Measurements from ENCODE around the gene ACTN1.
"Not testable (repeated sequence)": the region's sequence is repeated elsewhere in the genome, so short reads cannot be mapped to it uniquely, and the experiment has no call there.

Gene ACTN1

DNA sequence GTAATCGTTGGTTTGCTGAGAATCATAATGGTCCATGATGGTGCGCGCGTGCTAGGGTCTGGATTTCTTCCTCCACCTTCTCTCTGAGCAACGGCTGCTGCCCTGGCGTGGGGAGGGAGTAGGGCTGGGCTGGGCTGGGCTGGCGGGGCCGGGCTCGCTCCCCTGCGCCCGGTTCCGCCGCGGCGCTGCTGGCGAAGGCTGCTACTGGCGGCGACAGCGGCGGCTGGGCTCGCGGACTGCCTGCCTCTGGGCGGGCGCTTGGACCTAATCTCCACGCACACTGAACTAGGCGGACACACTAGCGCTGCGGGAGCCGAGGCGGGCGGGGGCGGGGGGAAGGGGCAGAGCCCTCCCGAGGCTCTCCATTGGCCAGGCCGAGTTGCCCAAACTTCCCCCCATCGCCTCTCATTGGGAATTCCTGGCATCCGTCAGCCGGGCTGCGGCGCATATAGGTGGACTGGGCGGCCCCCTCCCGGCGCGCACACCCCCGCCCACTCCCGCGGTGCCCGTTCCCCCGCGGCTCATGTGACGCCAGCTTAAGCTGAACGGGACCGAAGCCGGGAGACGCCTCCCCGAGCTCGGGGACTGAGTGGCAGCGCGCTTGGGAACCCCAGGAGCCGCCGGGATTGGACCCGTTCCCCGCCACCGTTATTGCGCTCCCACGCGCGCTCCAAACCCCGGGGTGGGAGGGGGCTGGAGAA is at the start of gene ACTN1:
ACTN1 (minus strand) TSS at position 282 of the 701 bp plus-strand sequence; CDS start at position 36, 246 bp downstream.
- peak; percentile 64 for DNase-seq (ENCODE audit: low read depth)

DNA sequence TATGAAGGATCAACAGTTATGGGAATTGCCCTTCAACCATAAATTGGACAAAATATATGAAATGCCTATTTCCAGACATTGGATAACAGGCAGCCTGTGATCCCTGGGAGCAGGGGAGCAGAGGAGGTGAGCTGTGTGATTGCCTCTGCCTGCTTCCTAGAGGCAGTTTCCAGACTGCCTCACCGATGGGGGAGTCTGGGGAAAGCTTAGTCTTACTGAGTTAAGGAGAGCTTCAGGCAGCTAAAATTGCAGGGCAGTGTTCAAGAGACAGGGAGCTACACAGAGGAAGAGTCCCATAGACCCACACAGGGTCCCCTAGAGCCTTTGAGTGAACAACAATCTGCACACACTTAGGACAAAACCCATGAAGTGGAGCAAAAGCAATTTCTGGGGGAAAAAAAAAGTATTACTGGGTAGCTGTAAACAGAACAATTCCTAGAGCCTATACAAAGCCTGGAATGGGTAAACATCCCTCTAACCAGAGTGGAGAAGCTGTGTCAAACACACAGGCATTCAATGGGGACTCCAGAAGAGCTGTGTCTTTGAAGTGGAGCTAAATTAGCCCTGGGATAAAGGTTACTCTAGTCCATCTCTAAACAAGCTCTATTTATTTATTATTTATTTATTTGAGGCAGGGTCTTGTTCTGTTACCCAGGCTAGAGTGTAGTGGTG is 48.3 kb upstream of the ACTN1 start:
- DNase-seq (ENCODE audit: low read depth), result no peak

DNA sequence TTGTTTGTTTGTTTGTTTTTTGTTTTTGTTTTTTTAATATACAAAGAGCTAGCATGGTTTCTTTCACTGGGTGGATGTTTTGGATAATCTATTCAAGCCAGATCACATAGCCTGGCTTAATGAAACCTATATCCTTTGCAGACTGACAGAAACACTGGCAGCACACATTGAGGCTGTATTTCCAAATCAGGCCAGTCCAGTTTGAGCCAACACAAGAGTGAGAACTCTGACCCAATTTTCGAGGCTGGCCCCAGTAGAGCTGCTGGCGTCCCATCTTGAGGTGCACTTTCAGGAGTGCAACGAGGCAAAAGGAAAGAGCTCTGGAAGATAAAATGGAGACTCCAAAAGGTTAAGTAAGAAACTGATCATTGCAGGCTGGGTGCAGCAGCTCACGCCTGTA is 43.9 kb upstream of the ACTN1 start:
- no peak for DNase-seq (ENCODE audit: low read depth)

DNA sequence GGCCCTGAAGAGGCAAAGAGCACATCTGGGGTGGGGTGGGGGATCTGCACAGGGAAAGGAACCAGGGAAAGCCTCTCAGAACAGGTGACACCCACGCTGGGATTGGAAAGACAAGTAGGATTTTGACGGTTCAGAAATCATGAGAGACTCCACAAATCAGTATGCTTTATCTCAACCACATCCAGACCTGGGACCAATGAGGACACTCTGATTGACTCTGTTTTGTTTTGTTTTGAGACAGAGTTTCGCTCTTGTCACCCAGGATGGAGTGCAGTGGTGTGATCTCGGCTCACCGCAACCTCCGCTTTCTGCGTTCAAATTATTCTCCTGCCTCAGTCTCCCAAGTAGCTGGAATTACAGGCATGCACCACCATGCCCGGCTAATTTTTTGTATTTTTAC is 43.0 kb upstream of the ACTN1 start:
- not testable (repeated sequence) for DNase-seq (ENCODE audit: low read depth)

DNA sequence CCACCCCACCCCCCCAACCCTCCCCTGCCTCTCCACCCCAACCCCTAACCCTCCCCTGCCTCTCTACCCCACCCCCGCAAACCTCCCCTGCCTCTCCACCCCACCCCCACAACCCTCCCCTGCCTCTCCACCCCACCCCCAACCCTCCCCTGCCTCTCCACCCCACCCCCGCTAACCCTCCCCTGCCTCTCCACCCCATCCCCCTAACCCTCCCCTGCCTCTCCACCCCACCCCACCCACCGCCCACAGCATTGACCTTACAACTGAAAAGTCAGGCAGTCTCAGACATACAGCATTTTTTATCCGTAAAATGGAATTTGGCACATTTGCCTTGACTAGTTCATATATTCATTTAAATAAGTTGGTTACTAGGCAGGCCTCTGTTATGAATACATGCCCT is 38.6 kb upstream of the ACTN1 start:
- no peak for DNase-seq (ENCODE audit: low read depth)

DNA sequence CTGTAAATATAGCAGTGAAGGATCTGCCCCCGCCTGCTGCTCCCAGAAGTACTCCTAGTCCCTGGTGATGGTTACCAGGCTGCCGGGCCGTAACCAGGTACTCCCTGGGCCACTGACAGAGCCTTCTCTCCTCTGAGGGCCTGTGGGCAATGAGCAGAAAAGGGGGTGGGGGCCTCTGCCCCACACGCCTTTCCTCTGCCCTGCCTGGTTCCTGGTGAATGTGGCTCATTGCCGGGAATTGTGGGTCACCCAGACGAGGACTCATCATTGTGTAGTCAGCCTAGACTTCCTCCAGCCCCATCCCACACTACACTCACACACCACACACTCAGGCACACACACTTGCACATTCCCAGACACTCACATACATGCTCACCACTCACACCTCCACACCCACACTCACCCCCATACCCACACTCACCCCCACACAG is 35.7 kb upstream of the ACTN1 start:
- DNase-seq (ENCODE audit: low read depth), result no peak

DNA sequence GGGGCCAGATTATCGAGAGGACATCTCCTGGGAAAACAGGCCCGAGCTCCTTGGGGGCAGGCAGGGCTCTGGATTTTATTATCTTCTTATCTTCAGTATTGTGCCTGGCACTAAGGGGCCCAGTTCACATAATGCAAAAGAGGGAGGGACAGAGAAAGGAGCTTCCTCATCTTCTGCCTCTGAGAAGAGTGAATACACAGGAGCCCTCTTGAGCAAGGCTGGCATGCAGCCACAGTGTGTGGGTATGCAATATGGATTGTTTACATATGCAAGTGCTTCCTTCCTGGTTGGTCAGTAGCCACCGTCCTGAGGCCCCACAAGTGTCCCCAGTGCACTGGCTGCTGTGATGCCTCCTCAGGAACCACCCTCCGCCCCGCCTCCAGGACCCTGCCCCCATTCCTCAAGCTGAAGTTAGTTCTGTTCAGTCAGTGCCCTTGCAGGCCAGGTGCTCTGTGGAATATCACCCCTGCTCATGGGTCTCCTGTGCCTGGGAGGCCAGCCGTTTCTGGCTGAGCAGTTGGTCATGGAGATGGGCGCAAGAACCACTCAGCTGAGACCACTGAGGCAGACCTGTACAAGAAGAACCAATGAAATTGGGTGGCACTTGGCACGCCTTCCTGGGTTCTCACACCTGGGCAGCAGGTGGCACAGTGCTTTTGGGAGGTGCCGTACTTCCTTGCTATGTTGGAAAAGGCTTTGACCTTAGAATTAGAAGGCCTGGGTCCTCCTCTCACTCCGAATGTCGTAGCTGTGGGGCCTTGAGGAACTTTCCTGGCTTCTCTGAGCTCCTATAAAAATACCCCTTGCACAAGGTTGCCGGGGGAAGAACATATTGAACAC is 35.1 kb upstream of the ACTN1 start:
- no peak for DNase-seq (ENCODE audit: low read depth)

DNA sequence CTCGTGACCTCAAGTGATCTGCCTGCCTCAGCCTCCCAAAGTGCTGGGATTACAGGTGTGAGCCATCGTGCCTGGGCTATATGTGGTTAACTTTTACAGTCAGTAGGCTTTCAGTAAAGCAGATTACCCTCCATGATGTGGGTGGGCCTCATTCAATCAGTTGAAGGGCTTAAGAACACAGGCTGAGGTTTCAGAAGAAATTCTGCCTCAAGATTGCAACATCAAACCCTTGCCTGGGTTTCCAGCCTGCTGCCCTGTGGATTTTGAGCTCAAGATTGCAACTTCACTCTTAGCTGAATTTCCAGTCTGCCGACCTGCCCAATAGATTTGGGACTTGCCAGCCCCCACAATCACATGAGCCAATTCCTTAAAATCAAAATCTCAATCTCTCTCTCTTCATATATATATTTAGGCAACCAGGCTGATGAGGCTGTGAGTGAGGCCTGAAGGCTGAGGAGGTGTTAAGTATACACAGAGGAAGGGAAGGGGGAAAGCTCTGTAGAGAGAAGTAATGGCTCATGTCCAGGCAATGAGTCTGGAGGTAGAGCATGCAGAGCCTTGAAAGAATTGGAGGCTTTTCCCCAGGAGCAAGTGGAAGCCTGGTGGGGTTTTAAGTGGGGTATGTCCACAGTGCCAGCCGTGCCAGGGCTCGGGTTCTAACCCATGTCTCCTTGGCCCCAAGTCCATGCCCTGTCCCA is 33.3 kb upstream of the ACTN1 start:
- no peak for DNase-seq (ENCODE audit: low read depth)

DNA sequence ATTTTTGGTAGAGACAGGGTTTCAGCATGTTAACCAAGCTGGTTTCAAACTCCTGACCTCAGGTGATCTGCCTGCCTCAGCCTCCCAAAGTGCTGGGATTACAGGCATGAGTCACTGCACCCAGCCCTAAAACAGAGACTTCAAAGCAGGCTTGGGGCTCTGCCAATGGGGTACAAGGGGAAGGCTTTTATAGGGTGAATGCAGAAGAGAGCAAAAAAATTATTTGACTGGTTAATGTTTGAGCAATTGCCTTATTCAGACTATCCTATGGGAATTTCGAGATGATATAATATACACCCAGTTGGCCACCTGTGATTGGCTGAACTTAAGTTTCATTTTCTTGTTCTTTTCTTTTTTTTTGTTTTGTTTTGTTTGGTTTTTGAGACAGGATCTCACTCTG is 31.5 kb upstream of the ACTN1 start:
- no peak for DNase-seq (ENCODE audit: low read depth)

DNA sequence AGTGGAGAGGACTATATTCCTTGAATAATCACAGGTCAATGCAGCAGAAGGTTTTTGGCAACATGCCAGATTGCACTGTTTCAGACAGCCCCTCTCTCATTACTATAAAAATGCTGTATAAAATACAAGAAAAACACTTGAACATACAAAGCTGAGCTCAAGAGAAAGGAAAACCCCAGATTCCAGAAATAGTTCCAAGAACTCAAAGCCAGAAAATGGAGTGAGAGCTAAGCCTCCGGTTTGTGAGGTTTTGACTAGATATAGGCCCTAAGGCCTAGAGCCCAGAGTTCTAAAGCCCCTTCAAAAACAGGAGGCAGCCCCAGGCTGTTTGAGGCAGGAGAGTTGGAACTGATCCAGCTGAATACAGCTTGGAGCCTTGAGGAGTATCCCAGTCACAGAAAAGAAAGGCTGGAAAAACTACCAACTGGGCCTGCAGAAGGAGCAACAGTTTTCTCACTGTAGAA is 29.4 kb upstream of the ACTN1 start:
- DNase-seq (ENCODE audit: low read depth), result no peak

DNA sequence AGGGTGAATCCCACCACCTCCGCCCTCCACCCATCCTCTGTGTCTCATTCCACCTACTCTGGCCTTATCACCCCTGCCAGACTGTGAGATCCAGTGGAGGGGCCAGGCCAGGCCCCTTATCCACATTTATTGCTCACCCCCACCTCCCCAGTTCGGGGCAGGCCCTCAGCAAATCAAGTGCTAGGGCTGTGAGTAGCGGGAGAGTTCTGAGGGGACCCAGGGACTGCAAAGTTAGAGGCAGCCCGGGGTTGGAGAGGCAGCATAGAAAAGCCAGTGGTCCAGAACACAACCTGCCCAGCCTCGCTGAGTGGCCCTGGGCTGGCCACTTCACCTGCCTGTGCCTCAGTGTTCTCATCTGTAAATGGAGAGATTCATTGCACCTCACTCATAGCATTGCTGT is 27.2 kb upstream of the ACTN1 start:
- no peak for DNase-seq (ENCODE audit: low read depth)

DNA sequence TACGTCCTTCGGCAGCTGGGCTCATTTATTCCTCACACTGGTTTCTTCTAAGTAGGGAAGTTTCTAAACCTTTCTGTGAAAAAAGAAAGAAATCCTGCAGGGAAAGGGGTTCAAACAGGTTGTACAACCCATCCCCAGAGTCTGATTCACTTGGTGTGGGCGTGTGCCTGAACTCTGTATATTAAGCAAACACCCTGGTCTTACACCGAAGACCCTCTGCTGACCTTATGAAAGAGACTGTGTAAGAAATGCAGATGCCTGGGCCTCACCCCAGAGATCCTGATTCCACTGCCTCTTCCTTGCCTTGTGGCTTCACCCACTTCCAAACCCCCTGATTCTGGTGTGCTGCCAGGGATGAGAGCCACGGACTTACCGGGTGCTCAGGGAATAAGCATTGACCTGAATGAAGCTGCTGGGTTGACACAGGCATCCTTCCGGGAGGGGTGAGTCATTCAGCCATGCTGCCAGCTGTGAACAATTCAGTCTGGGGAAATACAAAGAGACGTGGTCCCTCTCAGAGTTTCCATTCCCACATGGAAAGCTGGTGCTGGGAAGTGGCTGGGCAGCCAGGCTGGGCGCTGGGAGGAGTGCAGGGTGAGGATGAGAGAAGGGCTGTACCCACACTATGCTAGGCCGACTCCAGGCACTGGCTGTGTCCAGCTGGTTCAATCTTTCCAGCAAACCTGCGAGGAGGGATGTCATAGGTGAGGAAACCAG is 26.5 kb upstream of the ACTN1 start:
- no peak for DNase-seq (ENCODE audit: low read depth)

DNA sequence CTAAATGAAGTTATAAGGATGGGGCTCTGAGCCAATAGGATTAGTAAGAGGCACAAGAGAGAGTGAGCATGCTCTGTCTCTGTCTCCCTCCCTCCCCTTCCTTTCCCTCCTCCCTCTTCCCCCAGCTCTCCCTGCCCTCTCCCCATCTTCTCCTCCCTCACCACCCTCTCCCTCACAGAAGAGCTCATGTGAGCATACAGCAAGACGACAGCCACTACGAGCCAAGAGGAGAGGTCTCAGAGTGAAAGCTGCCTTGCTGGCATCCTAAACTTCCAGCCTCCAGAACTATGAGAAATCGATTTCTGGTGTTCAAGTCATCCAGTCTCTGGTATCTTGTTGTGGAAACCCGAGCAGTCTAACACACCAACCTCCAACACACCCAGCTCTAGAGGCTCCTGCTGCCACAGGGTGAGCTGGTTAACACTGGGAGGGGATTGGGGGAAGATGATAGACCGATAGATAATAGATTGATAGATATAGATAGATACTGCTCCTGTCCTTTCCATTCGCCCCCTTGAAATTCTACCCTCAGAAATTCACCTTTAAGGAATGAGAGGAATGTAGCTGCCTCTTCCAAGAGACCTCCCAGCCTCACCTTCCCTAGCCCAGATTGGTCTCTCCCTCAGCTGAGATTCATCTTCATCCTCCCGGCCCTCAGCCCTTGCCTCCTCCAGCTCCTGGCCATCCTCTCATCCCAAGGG is 25.8 kb upstream of the ACTN1 start:
- no peak for DNase-seq (ENCODE audit: low read depth)

DNA sequence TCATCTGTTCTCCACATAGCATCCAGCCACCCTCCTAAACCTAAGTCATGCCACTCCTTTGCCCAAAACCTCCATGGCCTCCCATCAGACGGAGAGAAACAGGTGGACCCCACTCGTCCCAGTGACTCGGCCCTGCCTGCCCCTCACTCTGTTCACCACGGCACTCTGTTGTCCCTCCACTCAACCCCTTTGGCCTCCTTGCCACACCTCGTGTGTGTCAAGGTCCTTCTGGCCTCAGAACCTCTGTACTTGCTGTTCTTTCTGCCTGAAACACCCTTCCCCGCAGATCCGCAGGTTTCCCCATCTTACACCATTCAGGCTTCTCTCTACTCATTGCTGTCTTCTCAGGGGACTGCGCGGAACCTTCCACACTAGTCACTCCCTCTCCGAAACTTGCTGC is 24.5 kb upstream of the ACTN1 start:
- DNase-seq (ENCODE audit: low read depth), result no peak

DNA sequence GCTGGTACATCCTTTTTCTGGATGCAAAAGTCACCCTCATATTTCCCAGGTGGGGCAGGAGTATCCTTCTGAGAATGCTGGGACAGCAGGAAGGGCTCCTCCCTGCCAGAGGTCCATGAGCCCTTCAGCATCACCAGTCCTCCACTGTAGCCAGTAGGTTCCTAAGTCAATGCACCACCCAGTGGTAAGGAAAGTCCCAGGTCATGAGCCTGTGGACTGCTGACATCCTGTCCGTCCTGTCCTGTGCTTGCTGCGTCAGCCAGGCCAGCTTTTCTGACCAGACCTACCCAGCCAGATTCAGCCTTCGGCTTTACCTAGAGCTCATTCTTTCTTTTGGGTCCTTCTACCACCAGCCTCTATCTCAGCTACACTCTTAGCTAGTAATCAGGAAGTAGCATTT is 23.0 kb upstream of the ACTN1 start:
- DNase-seq (ENCODE audit: low read depth), result no peak

DNA sequence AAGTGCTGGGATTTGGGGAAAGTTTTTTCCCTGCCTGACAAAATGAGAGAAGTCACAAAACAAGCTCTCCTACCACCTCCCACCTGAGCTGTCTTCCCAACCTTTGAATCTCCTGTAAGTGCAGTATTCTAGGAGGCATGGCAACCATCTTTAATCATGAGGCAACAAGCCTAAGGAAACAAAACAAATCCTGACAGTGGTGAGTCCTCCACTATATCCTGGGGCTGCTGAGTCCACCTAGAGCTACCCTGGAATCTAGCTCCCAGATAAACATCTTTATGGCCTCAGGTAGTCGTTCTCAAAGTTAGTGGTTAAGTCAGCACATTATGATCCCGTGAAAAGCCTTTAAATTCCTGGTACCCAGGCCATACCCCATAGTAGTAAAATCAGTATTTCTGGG is 22.3 kb upstream of the ACTN1 start:
- DNase-seq (ENCODE audit: low read depth), result no peak

DNA sequence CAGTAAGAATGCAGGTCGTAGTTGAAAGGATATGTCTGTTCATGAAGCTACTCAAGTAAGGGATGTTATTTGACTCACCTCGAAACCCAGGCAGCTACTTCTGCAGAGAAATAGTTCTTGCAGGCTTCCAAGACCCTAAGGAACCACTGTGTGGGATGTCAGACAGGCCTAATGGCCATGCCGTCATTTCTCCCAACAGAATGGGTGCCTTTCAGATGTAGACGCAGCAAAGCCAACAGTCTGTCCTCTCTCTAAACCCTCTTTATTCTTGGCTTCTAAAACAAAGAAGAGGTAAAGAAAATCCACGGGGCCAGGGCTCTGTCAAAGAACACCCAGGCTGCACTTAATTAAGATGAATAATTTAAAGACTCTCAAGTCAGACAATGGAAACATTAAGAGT is 19.0 kb upstream of the ACTN1 start:
- no peak for DNase-seq (ENCODE audit: low read depth)

DNA sequence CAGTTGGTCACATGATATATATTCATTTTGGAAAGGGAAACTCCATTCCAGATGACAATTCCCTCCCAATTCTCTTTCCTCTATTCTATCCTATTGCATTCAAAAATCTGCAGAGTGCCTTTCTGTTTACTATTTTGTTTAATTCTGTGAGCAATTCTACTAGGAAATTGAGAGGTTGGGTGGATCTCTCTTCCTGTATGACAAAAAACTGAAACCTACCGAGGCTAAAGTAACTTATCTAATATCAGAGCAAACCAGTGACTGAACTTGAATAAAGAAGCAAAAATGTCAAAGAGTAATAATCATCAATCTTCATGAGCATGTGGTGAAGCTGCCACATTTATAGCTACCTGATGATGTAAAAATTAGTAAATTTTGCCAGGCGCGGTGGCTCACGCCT is 16.6 kb upstream of the ACTN1 start:
- DNase-seq (ENCODE audit: low read depth), result no peak

DNA sequence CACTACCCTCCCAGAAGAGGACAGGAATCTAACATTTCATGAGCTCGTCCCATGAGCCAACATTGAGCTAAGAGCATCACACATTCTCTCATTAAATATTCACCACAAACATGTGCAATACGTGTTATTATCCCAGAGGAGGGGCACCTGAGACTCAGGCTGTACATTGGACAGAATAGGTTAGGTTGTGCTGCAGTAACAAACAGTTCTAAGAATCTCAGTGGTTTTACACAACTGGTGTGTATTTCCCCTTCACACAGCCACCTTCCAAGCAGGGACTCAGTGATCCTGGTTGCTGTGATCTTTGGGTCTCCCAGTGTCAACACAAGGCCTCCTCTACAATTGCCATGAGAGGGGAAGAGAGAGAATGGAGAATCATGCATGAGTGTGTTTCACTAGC is 15.0 kb upstream of the ACTN1 start:
- DNase-seq (ENCODE audit: low read depth), result no peak

DNA sequence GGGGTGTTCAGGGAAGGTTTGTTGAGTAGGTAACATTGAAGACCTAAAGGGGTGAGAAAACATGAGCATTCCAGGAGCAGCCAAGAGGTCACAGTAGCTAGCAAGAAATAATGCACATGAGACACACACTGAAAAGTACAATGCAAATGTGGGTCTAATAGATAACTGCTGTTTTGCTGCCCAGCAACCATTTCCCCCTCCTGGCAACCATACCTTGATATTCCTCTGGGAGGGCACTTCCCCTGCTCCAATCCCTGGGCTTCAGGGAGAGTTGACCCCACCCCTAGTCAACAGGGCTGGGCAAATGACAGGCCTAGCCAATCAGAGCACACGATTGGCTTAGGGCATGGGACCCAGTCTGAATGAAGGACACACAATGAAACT is 8.5 kb upstream of the ACTN1 start:
- DNase-seq (ENCODE audit: low read depth), result no peak
